ENCODE data around the gene CCDC187. TPM values are rescaled to one million over a fixed set of nuclear protein-coding genes. Genes with fewer than 3 reads are reported as not detected.

Gene CCDC187
- total and polyA plus RNA-seq, 2 of the 13 experiments (the other 11 are each of a cell fraction or from before 2014, with no cell fraction given) = 0.03 to 0.13 TPM

DNA sequence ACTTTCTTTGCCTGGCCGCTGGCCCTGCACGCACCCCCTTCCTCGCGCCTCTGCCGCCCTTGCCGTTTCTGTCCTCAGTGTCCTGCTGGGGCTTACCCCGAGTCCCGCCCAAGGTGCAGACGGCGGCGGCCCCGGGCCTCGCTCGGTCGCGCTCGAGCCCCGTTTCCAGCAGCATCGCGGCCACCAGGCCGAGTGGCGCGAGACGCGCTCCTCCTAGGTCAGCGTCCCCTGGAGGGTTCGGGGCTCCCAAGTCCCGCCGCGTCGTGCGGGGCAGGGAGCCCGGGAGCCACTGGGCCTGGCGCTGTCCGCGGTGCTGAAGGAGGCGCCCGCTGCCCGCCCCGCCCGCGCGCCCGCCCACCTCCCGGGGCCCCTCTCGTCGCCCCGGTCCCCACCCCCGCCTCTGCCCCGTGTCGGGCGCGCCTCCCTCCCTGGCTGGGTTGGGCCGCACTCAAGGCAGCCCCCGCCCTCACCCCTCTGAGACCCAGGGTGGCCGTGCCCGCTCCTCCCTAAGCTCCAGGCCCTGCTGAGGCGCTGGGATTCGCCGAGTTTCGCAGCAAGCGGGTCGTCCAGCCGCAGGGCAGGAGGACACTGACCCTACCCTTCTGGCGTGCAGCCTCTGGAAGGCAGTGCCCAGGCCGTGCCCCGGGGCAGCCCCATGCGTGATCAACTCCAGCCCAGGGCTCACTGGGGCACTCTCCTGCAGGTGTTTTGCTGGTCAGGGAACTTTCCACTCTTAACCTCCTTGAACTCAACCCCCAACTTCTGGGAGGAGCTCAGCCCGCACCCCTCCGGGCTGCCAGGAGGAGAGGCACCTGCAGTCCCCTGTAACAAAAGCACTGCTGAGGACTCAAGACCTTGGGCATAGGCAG lies 98.8 kb downstream of the CCDC187 start, which contains the start of gene LHX3 (continued):
- no peak for TF ChIP-seq CEBPB (IDR thresholded peaks at IDR 0.05; ENCODE audit: borderline replicate concordance, low read depth, low read length)
- TF ChIP-seq ZNF441 (CRISPR knock-in tag; IDR thresholded peaks at IDR 0.05; ENCODE audit: borderline replicate concordance) = 0 out of 2 replicates have a peak, but pooled peaks have one; percentile 66
- TF ChIP-seq ZNF674 (CRISPR knock-in tag; IDR thresholded peaks at IDR 0.05; ENCODE audit: low read depth) = 0 out of 2 replicates have a peak, but pooled peaks have one; percentile 57
- TF ChIP-seq SSRP1 (CRISPR knock-in tag; IDR thresholded peaks at IDR 0.05) = no peak
- TF ChIP-seq ZNF232 (CRISPR knock-in tag; IDR thresholded peaks at IDR 0.05; ENCODE audit: borderline replicate concordance) = peak; percentile 63; the same call in 1 of the 2 replicates
- TF ChIP-seq, protein P1, sequence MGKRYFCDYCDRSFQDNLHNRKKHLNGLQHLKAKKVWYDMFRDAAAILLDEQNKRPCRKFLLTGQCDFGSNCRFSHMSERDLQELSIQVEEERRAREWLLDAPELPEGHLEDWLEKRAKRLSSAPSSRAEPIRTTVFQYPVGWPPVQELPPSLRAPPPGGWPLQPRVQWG (CRISPR knock-in tag; IDR thresholded peaks at IDR 0.05; ENCODE audit: borderline replicate concordance, low read depth) = no peak
- TF ChIP-seq ZNF160 (CRISPR knock-in tag; IDR thresholded peaks at IDR 0.05) = no peak; the same call in 1 of the 2 replicates
- TF ChIP-seq, protein P2, sequence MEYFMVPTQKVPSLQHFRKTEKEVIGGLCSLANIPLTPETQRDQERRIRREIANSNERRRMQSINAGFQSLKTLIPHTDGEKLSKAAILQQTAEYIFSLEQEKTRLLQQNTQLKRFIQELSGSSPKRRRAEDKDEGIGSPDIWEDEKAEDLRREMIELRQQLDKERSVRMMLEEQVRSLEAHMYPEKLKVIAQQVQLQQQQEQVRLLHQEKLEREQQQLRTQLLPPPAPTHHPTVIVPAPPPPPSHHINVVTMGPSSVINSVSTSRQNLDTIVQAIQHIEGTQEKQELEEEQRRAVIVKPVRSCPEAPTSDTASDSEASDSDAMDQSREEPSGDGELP (IDR thresholded peaks at IDR 0.05; ENCODE audit: borderline replicate concordance, low read depth) = no peak
- TF ChIP-seq ARID2 (CRISPR knock-in tag; IDR thresholded peaks at IDR 0.05; ENCODE audit: borderline replicate concordance) = no peak
- TF ChIP-seq, protein P3, sequence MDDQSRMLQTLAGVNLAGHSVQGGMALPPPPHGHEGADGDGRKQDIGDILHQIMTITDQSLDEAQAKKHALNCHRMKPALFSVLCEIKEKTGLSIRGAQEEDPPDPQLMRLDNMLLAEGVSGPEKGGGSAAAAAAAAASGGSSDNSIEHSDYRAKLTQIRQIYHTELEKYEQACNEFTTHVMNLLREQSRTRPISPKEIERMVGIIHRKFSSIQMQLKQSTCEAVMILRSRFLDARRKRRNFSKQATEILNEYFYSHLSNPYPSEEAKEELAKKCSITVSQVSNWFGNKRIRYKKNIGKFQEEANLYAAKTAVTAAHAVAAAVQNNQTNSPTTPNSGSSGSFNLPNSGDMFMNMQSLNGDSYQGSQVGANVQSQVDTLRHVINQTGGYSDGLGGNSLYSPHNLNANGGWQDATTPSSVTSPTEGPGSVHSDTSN (CRISPR knock-in tag; IDR thresholded peaks at IDR 0.05; ENCODE audit: borderline replicate concordance) = 0 out of 2 replicates have a peak, but pooled peaks have one; percentile 52
- TF ChIP-seq, protein P4, sequence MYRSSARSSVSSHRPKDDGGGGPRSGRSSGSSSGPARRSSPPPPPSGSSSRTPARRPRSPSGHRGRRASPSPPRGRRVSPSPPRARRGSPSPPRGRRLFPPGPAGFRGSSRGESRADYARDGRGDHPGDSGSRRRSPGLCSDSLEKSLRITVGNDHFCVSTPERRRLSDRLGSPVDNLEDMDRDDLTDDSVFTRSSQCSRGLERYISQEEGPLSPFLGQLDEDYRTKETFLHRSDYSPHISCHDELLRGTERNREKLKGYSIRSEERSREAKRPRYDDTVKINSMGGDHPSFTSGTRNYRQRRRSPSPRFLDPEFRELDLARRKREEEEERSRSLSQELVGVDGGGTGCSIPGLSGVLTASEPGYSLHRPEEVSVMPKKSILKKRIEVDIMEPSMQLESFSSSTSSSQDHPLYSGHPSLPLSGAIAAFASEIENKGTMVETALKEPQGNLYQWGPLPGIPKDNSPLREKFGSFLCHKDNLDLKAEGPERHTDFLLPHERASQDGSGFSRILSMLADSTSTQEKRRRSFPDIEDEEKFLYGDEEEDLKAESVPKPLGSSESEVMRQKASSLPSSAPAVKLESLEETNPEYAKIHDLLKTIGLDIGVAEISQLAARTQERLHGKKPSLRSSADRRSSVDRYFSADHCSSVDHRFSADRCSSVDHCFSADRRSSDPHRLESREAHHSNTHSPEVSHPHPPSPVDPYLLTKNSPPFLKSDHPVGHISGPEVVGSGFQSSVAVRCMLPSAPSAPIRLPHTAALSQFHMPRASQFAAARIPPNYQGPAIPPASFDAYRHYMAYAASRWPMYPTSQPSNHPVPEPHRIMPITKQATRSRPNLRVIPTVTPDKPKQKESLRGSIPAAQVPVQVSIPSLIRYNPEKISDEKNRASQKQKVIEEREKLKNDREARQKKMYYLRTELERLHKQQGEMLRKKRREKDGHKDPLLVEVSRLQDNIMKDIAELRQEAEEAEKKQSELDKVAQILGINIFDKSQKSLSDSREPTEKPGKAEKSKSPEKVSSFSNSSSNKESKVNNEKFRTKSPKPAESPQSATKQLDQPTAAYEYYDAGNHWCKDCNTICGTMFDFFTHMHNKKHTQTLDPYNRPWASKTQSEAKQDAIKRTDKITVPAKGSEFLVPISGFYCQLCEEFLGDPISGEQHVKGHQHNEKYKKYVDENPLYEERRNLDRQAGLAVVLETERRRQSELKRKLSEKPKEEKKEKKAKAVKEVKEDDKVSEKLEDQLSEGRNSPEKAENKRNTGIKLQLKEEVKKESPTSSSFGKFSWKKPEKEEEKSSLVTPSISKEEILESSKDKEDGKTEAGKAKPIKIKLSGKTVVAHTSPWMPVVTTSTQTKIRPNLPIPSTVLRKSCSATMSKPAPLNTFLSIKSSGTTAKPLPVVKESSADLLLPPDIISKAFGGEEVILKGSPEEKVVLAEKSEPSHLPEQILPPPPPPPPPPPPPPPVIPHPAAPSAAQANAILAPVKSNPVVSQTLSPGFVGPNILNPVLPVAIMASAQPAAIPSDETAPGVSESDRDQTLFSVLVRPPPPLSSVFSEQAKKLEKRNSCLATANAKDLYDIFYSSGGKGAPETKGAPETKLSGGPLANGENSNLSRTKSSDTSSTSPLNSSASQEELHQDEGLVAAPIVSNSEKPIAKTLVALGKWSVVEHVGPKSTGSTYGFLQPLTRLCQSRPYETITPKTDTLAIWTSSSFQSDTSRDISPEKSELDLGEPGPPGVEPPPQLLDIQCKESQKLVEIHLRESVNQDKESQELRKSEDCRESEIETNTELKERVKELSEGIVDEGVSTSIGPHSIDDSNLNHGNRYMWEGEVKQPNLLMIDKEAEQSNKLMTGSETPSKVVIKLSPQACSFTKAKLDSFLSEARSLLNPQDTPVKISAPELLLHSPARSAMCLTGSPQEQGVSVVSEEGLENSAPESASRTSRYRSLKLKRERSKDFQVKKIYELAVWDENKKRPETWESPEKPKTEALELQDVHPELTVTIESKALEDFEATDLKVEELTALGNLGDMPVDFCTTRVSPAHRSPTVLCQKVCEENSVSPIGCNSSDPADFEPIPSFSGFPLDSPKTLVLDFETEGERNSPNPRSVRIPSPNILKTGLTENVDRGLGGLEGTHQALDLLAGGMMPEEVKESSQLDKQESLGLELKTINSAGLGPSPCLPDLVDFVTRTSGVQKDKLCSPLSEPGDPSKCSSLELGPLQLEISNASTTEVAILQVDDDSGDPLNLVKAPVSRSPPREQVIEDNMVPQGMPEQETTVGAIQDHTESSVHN (CRISPR knock-in tag; IDR thresholded peaks at IDR 0.05) = no peak
- no peak for TF ChIP-seq ZNF3 (CRISPR knock-in tag; IDR thresholded peaks at IDR 0.05)
- TF ChIP-seq ZNF616 (CRISPR knock-in tag; IDR thresholded peaks at IDR 0.05; ENCODE audit: low read depth) = no peak
- no peak for TF ChIP-seq ZNF839 (CRISPR knock-in tag; IDR thresholded peaks at IDR 0.05; ENCODE audit: borderline replicate concordance)
- no peak for TF ChIP-seq TBL1XR1 (IDR thresholded peaks at IDR 0.05; ENCODE audit: borderline replicate concordance, low read length, partially characterized antibody)
- no peak for TF ChIP-seq PLRG1 (conservative IDR thresholded peaks at IDR 0.05)
- TF ChIP-seq, protein P5, sequence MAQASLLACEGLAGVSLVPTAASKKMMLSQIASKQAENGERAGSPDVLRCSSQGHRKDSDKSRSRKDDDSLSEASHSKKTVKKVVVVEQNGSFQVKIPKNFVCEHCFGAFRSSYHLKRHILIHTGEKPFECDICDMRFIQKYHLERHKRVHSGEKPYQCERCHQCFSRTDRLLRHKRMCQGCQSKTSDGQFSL (CRISPR knock-in tag; IDR thresholded peaks at IDR 0.05) = 0 out of 2 replicates have a peak, but pooled peaks have one; percentile 24
- TF ChIP-seq ZNF7 (CRISPR knock-in tag; IDR thresholded peaks at IDR 0.05) = no peak
